Endothelial cell (in vitro differentiated cells): Measurements from ENCODE around the gene MAT2A. TPM values are rescaled to one million over a fixed set of nuclear protein-coding genes. Genes with fewer than 3 reads are reported as not detected.
A peak's percentile ranks its signal among the peaks of the same experiment; 100 is the strongest.

ENCODE experiments used
- DNase-seq: peaks from one replicate; pipeline ENCODE4 v3.0.0; 2021; ENCODE audit warnings: low spot score
- H3K27ac Mint-ChIP-seq: one replicate; pipeline ENCODE4 v1.8.0; 2021; ENCODE audit warnings: mixed read lengths, inconsistent platforms; ENCODE audit not compliant: unreplicated experiment
- H3K27me3 Mint-ChIP-seq: one replicate; pipeline ENCODE4 v1.8.0; 2021; ENCODE audit warnings: mild to moderate bottlenecking, moderate library complexity, mixed read lengths, inconsistent platforms; ENCODE audit not compliant: unreplicated experiment
- H3K36me3 Mint-ChIP-seq: one replicate; pipeline ENCODE4 v1.8.0; 2021; ENCODE audit warnings: mild to moderate bottlenecking, low read depth, mixed read lengths, inconsistent platforms; ENCODE audit not compliant: unreplicated experiment
- H3K4me1 Mint-ChIP-seq: one replicate; pipeline ENCODE4 v1.8.0; 2021; ENCODE audit warnings: mild to moderate bottlenecking, mixed read lengths, inconsistent platforms; ENCODE audit not compliant: unreplicated experiment
- H3K4me3 Mint-ChIP-seq: one replicate; pipeline ENCODE4 v1.8.0; 2021; ENCODE audit warnings: mild to moderate bottlenecking, mixed read lengths, inconsistent platforms; ENCODE audit not compliant: unreplicated experiment
- H3K9me3 Mint-ChIP-seq: one replicate; pipeline ENCODE4 v1.8.0; 2021; ENCODE audit warnings: mixed read lengths, inconsistent platforms; ENCODE audit not compliant: unreplicated experiment
- CTCF ChIP-seq: fragments of 200-600 bp; sonication (generic); IDR thresholded peaks from one replicate; pipeline ENCODE4 v1.5.0; 2021; ENCODE audit warnings: antibody characterized with exemption; ENCODE audit not compliant: unreplicated experiment
- long read RNA-seq: library from polyadenylated mRNA; unstranded; transcript quantifications from one replicate; pipeline ENCODE4 v2.0.0, GENCODE V29; 2020; ENCODE audit not compliant: unreplicated experiment
- total RNA-seq: library from RNA; stranded (reverse); fragmentation: NEBNext Ultra II Directional; extraction: Animal tissue kit (Norgen Biotek cat#: 25700); gene quantifications from one replicate; pipeline ENCODE4 v1.2.1, GENCODE V29; 2021; ENCODE audit not compliant: unreplicated experiment

Gene MAT2A
- total RNA-seq, result 151 TPM
- long read RNA-seq, transcript MAT2A-201 (9 exons, 2,819 nt), result major isoform, 36 of 43 reads
- long read RNA-seq, partial matches to known transcripts, result 3 of 43 reads
- long read RNA-seq, other reads (novel, unspliced or antisense), result 4 of 43 reads

- H3K4me3 Mint-ChIP-seq, result peak within 1 kb of the TSS; percentile 98
- peaks cover 51% of the 10 kb centered on the region for H3K4me1 Mint-ChIP-seq
- peak; percentile 99 for DNase-seq
- H3K36me3 Mint-ChIP-seq, result peaks cover 34% of the 10 kb centered on the region
- peak within 1 kb of the TSS; percentile 98 for H3K27ac Mint-ChIP-seq
- H3K27me3 Mint-ChIP-seq, result peaks cover 15% of the 10 kb centered on the region
- H3K9me3 Mint-ChIP-seq, result no peaks in the 10 kb centered on the region
- peak; percentile 81 for TF ChIP-seq CTCF
Observed at GRCh38 chr2:85538507-85539360, at the start of gene MAT2A. TSS of gene MAT2A (plus strand) at chr2:85539168. CDS start at chr2:85539288, 120 bp downstream.

GRCh38 chr2:85490861-85491755 is 47.9 kb upstream of the MAT2A start:
- peaks cover 4% of the 10 kb centered on the region for H3K36me3 Mint-ChIP-seq
- H3K27ac Mint-ChIP-seq, result no peak overlapping the region
- peaks cover 9% of the 10 kb centered on the region for H3K9me3 Mint-ChIP-seq
- TF ChIP-seq CTCF, result no peak
- peaks cover 5% of the 10 kb centered on the region for H3K27me3 Mint-ChIP-seq
- no peak for DNase-seq
- H3K4me1 Mint-ChIP-seq, result no peaks in the 10 kb centered on the region
- no peak overlapping the region for H3K4me3 Mint-ChIP-seq

- no peak overlapping the region for H3K27ac Mint-ChIP-seq
- H3K9me3 Mint-ChIP-seq, result no peaks in the 10 kb centered on the region
- DNase-seq, result no peak
- H3K4me3 Mint-ChIP-seq, result no peak overlapping the region
- no peaks in the 10 kb centered on the region for H3K36me3 Mint-ChIP-seq
- H3K4me1 Mint-ChIP-seq, result no peaks in the 10 kb centered on the region
- peaks cover 2% of the 10 kb centered on the region for H3K27me3 Mint-ChIP-seq
- TF ChIP-seq CTCF, result no peak
Observed at GRCh38 chr2:85496436-85496835, 42.5 kb upstream of the MAT2A start.

- Mint-ChIP-seq H3K4me3 (no peak overlapping the region), H3K27me3 (peaks cover 2% of the 10 kb centered on the region), H3K36me3 (no peaks in the 10 kb centered on the region), H3K4me1 (no peaks in the 10 kb centered on the region), H3K9me3 (no peaks in the 10 kb centered on the region), H3K27ac (no peak overlapping the region)
- TF ChIP-seq CTCF, result no peak
- no peak for DNase-seq
Observed at GRCh38 chr2:85497944-85498630, 40.9 kb upstream of the MAT2A start.
